HG03460 (cell line): ENCODE results near the gene NEK9.
A peak's percentile ranks its signal among the peaks of the same experiment; 100 is the strongest.

Experiments
- ATAC-seq: cut with Tn5 transposase; IDR thresholded peaks from one replicate; pipeline ENCODE4 v1.9.1; 2021; ENCODE audit not compliant: unreplicated experiment

The NEK9 gene

DNA sequence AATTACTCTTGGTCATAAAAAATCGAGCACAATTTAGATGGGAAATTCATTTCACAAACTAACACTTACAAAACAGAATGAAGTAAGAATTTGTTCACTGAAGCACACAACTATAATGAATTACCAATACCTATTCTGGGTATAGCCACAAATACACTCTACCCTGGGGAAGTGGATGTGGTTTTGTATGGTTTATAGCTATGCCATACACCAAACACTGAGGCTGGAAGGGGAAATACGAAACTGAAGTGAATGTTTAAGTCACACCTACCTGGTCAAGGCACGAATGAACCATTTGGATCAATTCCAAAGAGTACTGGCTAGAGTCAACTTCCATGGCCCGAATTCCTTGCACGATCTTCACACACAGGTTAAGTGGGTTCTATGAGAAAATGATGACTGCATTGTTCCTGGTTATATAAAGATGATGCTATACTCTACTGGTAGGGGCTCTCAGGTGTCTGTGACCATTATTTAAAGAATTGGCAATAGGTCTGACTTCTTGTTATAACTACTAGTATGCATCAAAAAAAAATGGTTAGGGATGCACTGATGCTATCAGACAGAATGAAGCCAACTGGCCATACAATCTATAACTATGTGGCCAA lies 12.8 kb downstream of the NEK9 start:
- ATAC-seq, result no peak

DNA sequence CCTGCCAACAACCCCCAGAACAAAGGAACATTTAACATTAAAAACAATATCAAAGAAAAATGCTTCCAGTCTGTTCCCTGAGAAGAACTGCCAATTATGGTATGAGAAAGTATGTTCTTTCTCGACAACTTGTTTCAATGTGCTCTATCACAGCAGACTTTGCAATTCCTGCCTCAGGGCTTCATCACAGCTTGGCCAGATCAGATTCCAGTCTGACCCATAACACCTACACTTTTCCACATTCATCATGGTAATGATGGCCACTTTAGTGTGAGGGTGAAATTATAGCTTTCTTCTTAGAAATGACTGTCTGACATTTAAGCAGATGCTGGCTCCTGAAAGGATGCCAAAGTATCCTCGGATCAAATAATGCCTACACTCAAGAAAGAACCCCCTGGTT lies 17.0 kb downstream of the NEK9 start:
- no peak for ATAC-seq

DNA sequence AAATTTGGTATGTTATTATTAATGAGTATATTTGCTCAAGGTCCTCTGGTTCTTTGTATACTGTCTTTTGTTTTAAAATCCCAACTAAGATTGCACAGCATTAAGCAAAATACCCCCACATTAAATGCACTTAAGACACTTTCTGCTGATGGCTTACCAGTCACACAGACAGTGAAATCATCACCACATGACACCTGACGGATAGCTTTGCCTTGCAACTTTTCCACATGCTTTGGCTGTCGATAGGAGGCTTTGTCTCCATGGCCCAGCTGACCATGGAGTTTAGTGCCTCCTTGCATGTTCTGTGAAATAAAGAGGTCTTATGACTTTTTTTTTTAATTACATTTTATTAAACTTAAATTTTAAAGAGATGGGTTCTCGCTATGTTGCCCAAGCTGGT lies 19.7 kb downstream of the NEK9 start:
- ATAC-seq, result no peak

GRCh38 chr14:75101491-75101890 lies 25.4 kb downstream of the NEK9 start:
- ATAC-seq, result no peak

DNA sequence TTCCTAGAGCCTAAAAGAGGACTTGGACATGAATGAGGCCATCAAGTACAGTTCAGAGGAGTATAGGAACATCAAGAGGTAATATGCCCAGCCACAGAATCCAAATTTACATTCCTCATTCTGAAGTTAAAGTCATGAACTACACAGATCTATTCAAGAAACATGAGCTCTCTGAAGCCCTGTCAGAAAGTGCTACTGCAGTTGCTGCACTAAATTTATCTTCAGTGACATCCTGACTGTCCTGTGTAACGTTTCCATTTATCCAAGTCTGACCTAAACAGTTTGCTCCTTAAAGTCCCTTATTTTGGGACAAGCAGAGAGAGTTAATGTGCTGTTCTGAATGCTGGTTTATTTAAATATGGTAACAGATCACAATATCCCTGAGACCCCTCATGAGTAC lies 28.2 kb downstream of the NEK9 start:
- no peak for ATAC-seq

DNA sequence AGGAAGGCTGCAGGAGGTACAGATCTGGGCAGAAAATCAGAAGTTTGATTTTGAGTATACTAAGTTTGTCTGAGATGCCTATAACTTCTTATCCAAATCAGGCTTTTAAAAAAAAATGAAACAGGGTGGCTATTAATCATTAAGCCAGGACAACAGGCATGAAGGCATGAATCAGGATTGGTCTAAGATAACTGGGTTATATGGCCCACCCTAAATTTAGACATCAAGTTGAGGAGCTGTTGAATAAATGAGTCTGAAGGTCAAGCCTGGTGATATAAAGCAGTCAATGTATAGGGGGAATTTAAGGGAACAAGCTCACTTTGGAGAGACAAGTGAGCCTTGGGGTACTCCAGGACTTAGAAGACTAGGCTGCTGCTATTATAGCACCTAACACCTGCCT lies 28.6 kb downstream of the NEK9 start:
- ATAC-seq, result no peak

DNA sequence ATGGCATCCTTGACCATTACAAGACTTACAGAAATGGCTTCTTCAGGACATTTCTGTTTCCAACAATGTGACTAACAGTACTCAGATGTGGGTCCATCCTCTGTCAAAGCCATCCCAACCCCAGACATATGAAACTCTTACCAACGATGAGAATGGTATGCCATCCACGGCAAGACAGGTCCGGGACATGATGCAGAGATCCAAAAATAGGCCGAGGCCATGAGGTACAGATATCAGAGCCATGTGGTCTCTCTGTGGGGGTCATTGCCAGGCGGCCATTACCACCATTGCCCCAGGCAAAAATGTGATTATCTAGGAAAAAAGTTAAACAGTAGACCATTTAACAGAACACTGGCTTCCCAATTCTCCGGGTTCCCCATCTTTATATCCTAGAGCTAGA lies 29.9 kb downstream of the NEK9 start:
- ATAC-seq, result no peak

DNA sequence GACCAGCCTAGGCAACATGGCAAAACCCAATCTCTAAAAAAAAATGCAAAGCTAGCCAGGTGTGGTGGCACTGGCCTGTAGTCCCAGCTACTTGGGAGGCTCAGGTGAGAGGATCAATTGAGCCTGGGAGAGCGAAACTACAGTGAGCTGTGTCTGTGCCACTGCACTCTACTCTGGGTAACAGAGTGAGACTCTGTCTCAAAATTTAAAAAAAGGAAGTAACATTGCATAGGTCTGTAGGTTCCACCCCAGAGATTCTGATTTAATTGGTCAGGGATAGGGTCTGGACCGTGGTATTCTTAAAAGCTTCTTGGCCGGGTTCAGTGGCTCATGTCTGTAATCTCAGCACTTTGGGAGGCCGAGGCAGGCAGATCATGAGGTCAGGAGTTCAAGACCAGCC lies 31.2 kb downstream of the NEK9 start:
- ATAC-seq, result no peak

DNA sequence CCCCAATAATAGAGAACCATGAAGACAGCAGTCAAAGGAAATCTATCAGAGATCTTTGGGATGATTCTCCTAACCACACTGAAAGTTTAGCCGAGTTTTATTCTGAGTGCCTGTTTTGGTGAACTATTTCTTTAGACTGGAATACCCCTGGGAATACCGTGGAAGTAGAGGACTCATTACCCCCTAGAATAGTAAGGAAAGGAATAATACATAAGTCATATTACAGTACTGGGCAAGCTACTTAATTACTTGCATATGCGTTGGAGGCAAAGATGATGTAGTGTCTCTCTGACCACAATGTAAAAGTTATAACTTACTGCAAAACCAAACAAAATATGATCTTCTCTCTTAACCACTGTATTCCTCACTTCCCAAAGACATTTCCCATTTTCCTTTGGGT lies 32.0 kb downstream of the NEK9 start:
- no peak for ATAC-seq

GRCh38 chr14:75092698-75093097 lies 34.1 kb downstream of the NEK9 start:
- ATAC-seq, result no peak

DNA sequence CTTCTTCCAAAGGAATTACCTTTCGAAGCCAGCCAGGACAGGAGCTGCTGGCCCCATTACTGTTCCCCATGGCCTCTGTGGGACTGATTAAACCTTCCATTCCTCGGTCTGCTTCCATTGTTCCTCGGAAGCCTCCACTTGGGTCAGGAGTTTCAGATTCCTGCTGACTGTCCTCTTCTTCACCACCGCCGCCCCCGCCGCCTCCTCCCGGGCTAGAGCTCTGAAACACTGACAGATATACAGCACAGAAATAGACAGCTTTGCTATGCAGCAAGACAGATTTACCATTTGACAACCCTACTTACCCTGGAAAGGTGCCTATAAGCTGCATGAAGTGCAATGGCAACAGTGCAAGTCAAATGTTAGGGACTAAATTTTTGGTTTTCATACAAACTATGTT lies 35.6 kb downstream of the NEK9 start:
- no peak for ATAC-seq

GRCh38 chr14:75090353-75090752 lies 36.5 kb downstream of the NEK9 start:
- no peak for ATAC-seq

DNA sequence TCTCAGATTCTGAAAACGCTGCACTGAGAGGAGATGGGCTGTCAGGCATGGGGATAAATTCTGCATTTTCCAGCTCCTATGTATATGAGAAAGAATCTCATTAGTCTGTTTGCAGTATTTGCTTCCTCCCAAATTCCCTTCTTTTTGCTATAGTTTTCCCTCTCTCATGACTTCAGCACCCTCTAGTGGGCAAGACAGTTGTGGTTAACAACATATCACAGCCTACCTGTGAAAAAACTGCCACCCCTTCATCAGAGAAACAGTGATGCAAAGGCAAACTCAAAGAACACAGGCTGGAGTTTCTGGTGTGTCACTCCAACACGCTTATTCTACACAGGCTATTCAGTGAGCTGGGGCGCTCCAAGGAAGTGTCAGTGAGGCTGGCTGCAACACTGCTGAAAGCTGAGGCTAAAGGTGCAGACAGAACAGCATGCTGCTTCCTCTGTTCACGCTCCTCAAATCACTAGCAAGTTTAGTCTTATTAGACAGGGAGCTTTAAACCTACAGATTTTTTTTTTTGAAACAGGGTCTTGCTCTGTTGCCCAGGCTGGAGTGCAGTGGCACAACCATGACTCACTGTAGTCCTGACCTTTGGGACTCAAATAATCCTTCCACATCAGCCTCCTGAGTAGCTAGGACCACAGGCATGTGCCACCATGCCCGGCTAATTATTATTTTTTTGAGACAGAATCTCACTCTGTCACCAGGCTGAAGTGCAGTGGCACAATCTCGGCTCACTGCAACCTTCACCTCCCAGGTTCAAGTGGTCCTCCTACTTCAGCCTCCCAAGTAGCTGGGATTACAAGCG lies 38.1 kb downstream of the NEK9 start:
- ATAC-seq, result no peak

- ATAC-seq, result no peak
These were observed 38.7 kb downstream of the NEK9 start for GRCh38 chr14:75088153-75088552.

DNA sequence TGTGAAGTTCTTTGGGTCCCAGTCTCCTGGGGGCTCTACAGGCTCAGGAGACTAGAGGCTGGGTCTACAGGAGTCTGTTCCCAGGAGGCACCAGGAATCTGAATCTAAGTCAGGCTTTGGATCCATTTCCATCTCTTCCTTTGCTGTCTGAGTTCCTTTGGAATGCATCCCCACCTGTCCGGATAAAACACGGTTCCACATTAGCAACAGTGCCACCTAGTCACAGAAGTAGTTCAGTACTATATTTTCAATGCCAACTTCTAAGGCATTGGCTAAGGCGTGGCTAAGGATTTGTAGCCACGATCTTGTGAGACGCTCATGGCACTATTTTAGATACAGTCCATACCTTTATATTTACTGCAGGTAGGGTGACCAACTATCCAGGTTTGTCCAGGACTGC lies 42.3 kb downstream of the NEK9 start:
- ATAC-seq, result no peak

DNA sequence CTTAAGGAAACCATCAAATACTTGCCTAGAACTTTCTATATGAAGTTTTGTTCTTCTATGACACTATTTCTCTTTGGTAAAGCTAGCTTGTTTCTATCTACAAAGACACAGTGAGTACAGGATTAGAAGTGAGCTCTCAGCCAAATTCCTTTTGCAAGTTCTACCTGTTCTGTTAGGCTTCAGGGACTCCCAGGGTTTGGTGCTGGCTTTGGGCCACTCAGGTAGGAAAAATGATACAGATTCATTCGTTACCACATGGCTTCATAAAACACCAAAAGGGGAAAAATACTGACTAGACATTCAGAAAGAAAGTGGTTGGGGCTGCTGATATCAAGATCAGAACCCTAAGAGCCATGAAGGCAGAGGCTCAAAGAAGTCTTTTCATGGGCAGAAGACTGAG lies 43.6 kb downstream of the NEK9 start:
- ATAC-seq, result no peak

DNA sequence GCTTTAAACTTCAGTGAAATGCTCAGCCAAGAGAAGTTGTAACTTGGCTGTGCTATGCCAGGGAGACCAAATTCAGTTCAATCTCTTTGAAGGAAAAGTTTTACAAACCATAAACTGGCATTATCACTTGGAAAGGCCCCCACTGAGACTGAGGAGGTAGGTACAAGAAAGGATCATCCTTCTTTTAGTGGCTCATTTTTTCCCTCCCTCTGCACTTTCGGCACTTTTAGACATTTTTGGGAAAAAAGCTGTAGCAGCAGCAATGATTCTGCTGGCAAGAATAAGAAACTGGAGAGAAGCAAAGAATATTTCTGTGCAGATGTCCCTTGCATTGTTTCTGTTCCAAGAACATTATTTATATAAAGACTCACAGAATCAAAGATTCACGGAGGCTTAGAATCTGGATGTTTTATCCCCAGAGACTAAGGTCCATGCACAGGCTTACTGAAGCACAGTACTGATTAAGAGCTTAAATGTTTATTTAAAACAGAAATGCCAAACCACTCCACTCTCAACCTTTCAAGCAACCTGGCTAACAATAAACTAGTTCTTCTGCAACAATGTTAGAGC lies 45.1 kb downstream of the NEK9 start:
- no peak for ATAC-seq

DNA sequence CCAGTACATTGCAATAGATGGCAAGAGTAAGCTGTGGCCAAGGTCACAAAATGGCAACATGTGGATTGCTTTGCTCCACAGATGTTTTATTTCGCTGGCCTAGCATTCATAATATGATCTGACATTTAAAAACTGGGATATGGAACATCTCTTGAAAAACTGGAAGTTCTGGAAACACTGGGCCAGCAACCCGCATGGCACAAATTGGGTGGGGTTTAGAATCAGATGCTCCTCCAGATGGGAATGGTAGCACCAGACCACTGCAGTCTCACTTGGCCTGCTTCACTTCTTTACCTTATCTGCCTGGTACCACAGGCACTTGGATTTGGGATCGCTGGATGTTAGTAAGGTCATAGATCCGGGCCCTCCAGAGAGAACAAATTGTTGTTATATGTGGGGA lies 47.3 kb downstream of the NEK9 start:
- ATAC-seq, result no peak

- ATAC-seq, result no peak
These were observed 49.1 kb downstream of the NEK9 start for GRCh38 chr14:75077794-75078193.

- no peak for ATAC-seq
These were observed 56.5 kb downstream of the NEK9 start for GRCh38 chr14:75070383-75070782.

GRCh38 chr14:75069811-75070145 lies 57.1 kb downstream of the NEK9 start:
- ATAC-seq, result no peak

DNA sequence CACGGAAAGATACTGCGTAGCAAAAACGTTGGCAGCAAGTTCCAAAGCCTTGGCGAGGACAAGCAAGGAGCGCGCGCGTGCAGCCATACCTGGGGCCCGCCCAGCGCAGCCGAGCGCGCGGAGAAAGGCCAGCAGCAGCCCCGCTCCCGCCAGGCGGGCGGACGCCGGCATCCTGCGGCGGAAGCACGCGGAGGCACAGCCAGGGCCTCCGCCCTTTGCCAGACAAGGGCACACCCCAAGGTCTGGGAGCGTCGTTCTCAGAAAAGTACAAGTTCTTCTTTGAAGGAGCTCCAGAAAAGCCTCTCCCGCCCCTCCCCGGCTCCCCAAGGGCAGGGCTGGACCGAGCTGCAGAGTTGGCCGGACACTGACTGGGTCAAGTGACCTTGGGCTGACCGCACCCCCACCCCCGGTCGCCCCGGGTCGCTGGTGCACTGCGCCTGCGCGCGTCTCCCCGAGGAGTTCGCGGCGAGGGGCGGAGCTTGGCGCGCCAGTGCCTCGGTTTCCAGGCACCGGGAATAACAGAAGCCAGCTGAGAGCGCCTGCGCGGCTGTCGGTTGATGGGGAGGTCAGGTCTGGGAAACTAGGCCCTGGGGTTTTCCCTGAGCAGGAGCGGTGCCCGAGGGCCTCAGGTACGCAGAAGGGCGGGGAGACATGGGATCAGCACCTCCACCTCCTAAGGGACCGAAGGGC lies 57.6 kb downstream of the NEK9 start, which contains the start of gene ZC2HC1C:
Gene ZC2HC1C, plus strand, starts transcription at position 521 of the 690 bp plus-strand sequence. CDS start 933 bp downstream, outside the sequence.
- ATAC-seq, result peak; percentile 55
